Natural killer cell (primary cell): ENCODE data around the gene BTLA. TPM values are rescaled to one million over a fixed set of nuclear protein-coding genes. Genes with fewer than 3 reads are reported as not detected.
"Not testable (repeated sequence)": the region's sequence is repeated elsewhere in the genome, so short reads cannot be mapped to it uniquely, and the experiment has no call there.

ENCODE experiments used
- ATAC-seq, 3 donors: fragments of 150-1000 bp in 2 of 3; fragments of 200-7000 bp in 1 of 3; cut with Tn5 transposase; 1 replicate in 1 of 3; 2 replicates in 2 of 3; pipeline ENCODE4 v1.10.0; 2021; ENCODE audit warnings: mild to moderate bottlenecking in 2 of 3, moderate library complexity in 2 of 3
- DNase-seq, 2 donors: peaks; one replicate each; pipeline versions ENCODE4 v3.0.0 to v3.0.0-alpha.2; 2013 to 2021; ENCODE audit warnings: mixed read lengths in 1 of 2
- H3K27ac ChIP-seq: one replicate; pipeline ENCODE4 v1.5.1; 2013; ENCODE audit warnings: mild to moderate bottlenecking, low read length
- H3K27me3 ChIP-seq: one replicate; pipeline ENCODE4 v1.6.1; 2013; ENCODE audit warnings: low read length; ENCODE audit not compliant: control insufficient read depth, insufficient read depth
- H3K36me3 ChIP-seq: one replicate; pipeline ENCODE4 v1.6.1; 2013; ENCODE audit warnings: low read length; ENCODE audit not compliant: control insufficient read depth, insufficient read depth
- H3K4me1 ChIP-seq: one replicate; pipeline ENCODE4 v1.6.1; 2013; ENCODE audit warnings: low read length; ENCODE audit not compliant: control insufficient read depth, insufficient read depth
- H3K4me3 ChIP-seq: one replicate; pipeline ENCODE4 v1.5.1; 2013; ENCODE audit warnings: low read length
- H3K9me3 ChIP-seq: one replicate; pipeline ENCODE4 v1.6.1; 2013; ENCODE audit warnings: low read length; ENCODE audit not compliant: control insufficient read depth, insufficient read depth
- H3K27ac Mint-ChIP-seq, 2 donors: one replicate each; pipeline ENCODE4 v1.8.0; 2022; ENCODE audit warnings: mild to moderate bottlenecking in 2 of 2, mixed read lengths in 2 of 2, moderate library complexity in 1 of 2
- H3K27me3 Mint-ChIP-seq, 2 donors: one replicate each; pipeline ENCODE4 v1.8.0; 2022; ENCODE audit warnings: low read depth in 2 of 2, mixed read lengths in 2 of 2
- H3K36me3 Mint-ChIP-seq: one replicate; pipeline ENCODE4 v1.8.0; 2022; ENCODE audit warnings: mixed read lengths
- H3K4me1 Mint-ChIP-seq, 2 donors: one replicate each; pipeline ENCODE4 v1.8.0; 2022; ENCODE audit warnings: mixed read lengths in 2 of 2
- H3K4me3 Mint-ChIP-seq: one replicate; pipeline ENCODE4 v1.8.0; 2022; ENCODE audit warnings: mild to moderate bottlenecking, moderate library complexity, mixed read lengths
- H3K9me3 Mint-ChIP-seq, 2 donors: one replicate each; pipeline ENCODE4 v1.8.0; 2022; ENCODE audit warnings: mixed read lengths in 2 of 2
- WGBS: methylation state at CpG from one replicate; pipeline ENCODE4 v1.1.7; 2013; ENCODE audit warnings: missing lambda C conversion rate; ENCODE audit not compliant: insufficient coverage; 5-methylcytosine and 5-hydroxymethylcytosine counted together
- intact Hi-C: fragments of 100-400 bp; cut with micrococcal nuclease; formaldehyde crosslinking; loops from one replicate; pipeline ENCODE4 v1.14.2; 2022
- total RNA-seq, 4 donors: library from RNA; stranded (reverse); fragments of 120-200 nt in 1 of 4; gene quantifications; one replicate each; pipeline versions ENCODE4 v1.2.3 to v1.2.4, GENCODE V29; 2013 to 2022
- TF ChIP-seq, protein P1 (sequence below): fragments of 200-600 bp; IDR thresholded peaks from one replicate; pipeline ENCODE4 v1.8.0; 2022; ENCODE audit warnings: antibody characterized with exemption

The BTLA gene
- total RNA-seq, 3 donors from 2014 or later (not counting 1 experiment from before 2014, with no cell fraction given) = 0.56 to 4.0 (median 0.59) TPM

DNA sequence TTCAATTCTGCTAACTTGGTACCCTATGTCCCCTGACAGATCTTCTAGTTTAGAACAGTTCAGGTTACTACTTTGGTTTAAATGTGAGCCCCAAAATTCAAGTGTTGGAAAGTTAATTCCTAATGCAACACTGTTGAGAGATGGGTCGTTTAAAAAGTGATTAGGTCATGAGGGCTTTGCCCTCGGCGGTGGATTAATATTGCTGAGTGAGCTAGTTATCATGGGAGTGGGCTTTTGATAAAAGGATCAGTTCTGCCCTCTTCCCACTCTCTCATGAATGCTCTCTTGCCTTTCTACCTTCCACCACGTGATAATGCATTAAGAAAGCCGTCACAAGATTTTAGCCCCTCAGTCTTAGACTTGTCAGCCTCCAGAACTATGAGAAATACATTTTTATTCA, 72.1 kb downstream of the BTLA start:
- 97% methylated on average over 3 of the region's 5 CpGs for WGBS
- Histone ChIP-seq H3K4me3 (no peak overlapping the region), H3K36me3 (no peaks in the 10 kb centered on the region), H3K9me3 (no peaks in the 10 kb centered on the region), H3K27me3 (no peaks in the 10 kb centered on the region), H3K4me1 (no peaks in the 10 kb centered on the region), H3K27ac (no peak overlapping the region)
- H3K4me1 Mint-ChIP-seq = no peaks in the 10 kb centered on the region
- ATAC-seq (no peak), DNase-seq (no peak)
- TF ChIP-seq, protein P1, sequence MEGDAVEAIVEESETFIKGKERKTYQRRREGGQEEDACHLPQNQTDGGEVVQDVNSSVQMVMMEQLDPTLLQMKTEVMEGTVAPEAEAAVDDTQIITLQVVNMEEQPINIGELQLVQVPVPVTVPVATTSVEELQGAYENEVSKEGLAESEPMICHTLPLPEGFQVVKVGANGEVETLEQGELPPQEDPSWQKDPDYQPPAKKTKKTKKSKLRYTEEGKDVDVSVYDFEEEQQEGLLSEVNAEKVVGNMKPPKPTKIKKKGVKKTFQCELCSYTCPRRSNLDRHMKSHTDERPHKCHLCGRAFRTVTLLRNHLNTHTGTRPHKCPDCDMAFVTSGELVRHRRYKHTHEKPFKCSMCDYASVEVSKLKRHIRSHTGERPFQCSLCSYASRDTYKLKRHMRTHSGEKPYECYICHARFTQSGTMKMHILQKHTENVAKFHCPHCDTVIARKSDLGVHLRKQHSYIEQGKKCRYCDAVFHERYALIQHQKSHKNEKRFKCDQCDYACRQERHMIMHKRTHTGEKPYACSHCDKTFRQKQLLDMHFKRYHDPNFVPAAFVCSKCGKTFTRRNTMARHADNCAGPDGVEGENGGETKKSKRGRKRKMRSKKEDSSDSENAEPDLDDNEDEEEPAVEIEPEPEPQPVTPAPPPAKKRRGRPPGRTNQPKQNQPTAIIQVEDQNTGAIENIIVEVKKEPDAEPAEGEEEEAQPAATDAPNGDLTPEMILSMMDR = no peak
- no peak overlapping the region for H3K27ac Mint-ChIP-seq
- no peak overlapping the region for H3K4me3 Mint-ChIP-seq
- no peaks in the 10 kb centered on the region for H3K36me3 Mint-ChIP-seq
- intact Hi-C loops = no loop called here
- no peaks in the 10 kb centered on the region for H3K27me3 Mint-ChIP-seq
- no peaks in the 10 kb centered on the region for H3K9me3 Mint-ChIP-seq

DNA sequence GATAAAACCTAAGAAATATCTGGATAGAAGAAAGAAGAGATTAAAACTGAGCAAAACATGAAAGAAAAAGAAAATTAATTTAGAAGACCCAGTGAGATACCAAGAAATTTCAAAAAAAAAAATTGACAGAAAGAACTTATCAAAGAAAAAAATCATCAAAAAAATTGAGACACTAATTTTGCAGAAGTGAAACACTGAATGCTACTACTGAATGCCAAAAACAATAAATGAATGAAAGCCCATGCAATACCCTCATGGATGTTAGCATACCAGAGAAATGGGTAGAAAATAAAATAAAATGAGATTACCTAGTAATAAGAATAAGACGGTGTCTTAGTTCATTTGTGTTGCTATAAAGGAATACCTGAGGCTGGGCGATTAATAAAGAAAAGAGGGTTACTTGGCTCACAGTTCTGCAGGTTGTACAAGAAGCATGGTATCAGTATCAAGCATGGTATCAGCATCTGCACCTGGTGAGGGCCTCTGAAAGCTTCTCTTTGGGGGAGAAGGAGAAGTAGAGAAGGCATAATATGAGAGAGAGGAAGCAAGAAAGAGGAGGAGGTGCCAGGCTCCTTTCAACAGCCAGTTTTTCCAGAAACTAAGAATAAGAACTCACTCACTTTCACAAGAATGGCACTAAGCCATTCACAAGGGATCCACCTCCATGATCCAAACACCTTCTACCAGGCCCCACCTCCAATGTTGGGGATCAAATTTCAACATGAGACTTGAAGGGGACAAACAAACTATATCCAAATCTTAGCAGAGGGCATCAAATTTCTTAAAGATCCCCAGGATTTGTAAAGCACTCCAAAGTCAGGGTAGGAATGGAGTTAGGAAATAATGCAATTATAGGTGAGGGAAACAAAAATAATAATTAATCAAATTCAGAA, 73.2 kb downstream of the BTLA start:
- Histone ChIP-seq H3K27ac (no peak overlapping the region), H3K9me3 (no peaks in the 10 kb centered on the region), H3K4me1 (no peaks in the 10 kb centered on the region), H3K4me3 (no peak overlapping the region), H3K36me3 (no peaks in the 10 kb centered on the region), H3K27me3 (no peaks in the 10 kb centered on the region)
- ATAC-seq (no peak), DNase-seq (no peak)
- Mint-ChIP-seq H3K9me3 (no peaks in the 10 kb centered on the region), H3K36me3 (no peaks in the 10 kb centered on the region), H3K27ac (no peak overlapping the region), H3K4me3 (no peak overlapping the region), H3K27me3 (no peaks in the 10 kb centered on the region), H3K4me1 (no peaks in the 10 kb centered on the region)
- intact Hi-C loops = no loop called here
- TF ChIP-seq, protein P1 = no peak
- WGBS = 92% methylated on average over 2 of the region's 2 CpGs

DNA sequence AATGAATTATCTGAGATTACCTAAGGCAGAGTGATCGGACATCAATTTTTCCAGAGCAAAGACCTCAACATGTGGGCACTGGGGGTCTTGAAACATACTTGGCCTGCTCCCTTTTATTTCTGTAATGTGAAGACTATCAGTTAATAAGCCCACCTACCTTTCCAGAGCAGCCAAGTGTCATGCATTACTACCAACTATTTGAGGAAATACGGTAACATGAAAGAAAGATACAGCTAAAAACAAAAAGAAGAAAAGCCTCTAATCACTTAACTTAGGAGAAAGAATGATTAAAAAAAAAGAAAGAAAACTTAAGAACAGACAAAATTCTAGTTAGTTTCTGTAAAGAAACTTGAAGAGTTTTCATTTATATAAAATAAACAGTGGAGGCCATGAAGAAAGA, 73.9 kb downstream of the BTLA start:
- Mint-ChIP-seq H3K27me3 (no peaks in the 10 kb centered on the region), H3K4me3 (no peak overlapping the region), H3K4me1 (no peaks in the 10 kb centered on the region), H3K36me3 (no peaks in the 10 kb centered on the region), H3K9me3 (no peaks in the 10 kb centered on the region), H3K27ac (no peak overlapping the region)
- ATAC-seq (no peak), DNase-seq (no peak)
- TF ChIP-seq, protein P1 = no peak
- intact Hi-C loops = no loop called here
- no peaks in the 10 kb centered on the region for H3K36me3 ChIP-seq
- no peaks in the 10 kb centered on the region for H3K9me3 ChIP-seq
- no peak overlapping the region for H3K4me3 ChIP-seq
- no peak overlapping the region for H3K27ac ChIP-seq
- 100% methylated on average over 1 of the region's 2 CpGs for WGBS
- H3K27me3 ChIP-seq = no peaks in the 10 kb centered on the region
- H3K4me1 ChIP-seq = no peaks in the 10 kb centered on the region

GRCh38 chr3:112424394-112424793, 74.9 kb downstream of the BTLA start:
- TF ChIP-seq, protein P1 = no peak
- WGBS = 100% methylated on average over 1 of the region's 1 CpG
- no peaks in the 10 kb centered on the region for H3K4me1 ChIP-seq
- H3K27ac Mint-ChIP-seq = no peak overlapping the region
- no peaks in the 10 kb centered on the region for H3K36me3 Mint-ChIP-seq
- no peaks in the 10 kb centered on the region for H3K27me3 ChIP-seq
- H3K9me3 Mint-ChIP-seq = no peaks in the 10 kb centered on the region
- no peak overlapping the region for H3K4me3 Mint-ChIP-seq
- no peaks in the 10 kb centered on the region for H3K9me3 ChIP-seq
- no peaks in the 10 kb centered on the region for H3K4me1 Mint-ChIP-seq
- intact Hi-C loops = no loop called here
- H3K27ac ChIP-seq = no peak overlapping the region
- H3K27me3 Mint-ChIP-seq = no peaks in the 10 kb centered on the region
- no peak for DNase-seq
- no peak overlapping the region for H3K4me3 ChIP-seq
- no peak for ATAC-seq
- H3K36me3 ChIP-seq = no peaks in the 10 kb centered on the region

GRCh38 chr3:112422921-112423320, 76.4 kb downstream of the BTLA start:
- H3K27ac ChIP-seq, H3K27me3 Mint-ChIP-seq, H3K4me3 ChIP-seq, ATAC-seq, H3K9me3 ChIP-seq, H3K4me3 Mint-ChIP-seq, H3K36me3 Mint-ChIP-seq, H3K4me1 Mint-ChIP-seq, H3K4me1 ChIP-seq, intact Hi-C loops, H3K27me3 ChIP-seq, H3K9me3 Mint-ChIP-seq, DNase-seq, H3K36me3 ChIP-seq, H3K27ac Mint-ChIP-seq: not testable (repeated sequence)
- 93% methylated on average over 2 of the region's 7 CpGs for WGBS
